NCI-H510A (cell line): ENCODE measurements around the gene OTUD3.

Experiments used
- DNase-seq: peaks from one replicate; lab custom pipeline; 2025; lab: John Stamatoyannopoulos, UW

The OTUD3 gene

GRCh38 chr1:19955534-19956170 lies 73.5 kb downstream of the OTUD3 start:
- DNase-seq: no peak

- no peak for DNase-seq
Observed at GRCh38 chr1:19957779-19958178, 75.6 kb downstream of the OTUD3 start.

GRCh38 chr1:19960591-19960990 lies 78.4 kb downstream of the OTUD3 start:
- no peak for DNase-seq
